Memory B cell (primary cell): Measurements from ENCODE around the gene FANCD2OS.
A peak's percentile ranks its signal among the peaks of the same experiment; 100 is the strongest.
"Not testable (repeated sequence)": the region's sequence is repeated elsewhere in the genome, so short reads cannot be mapped to it uniquely, and the experiment has no call there.

Source experiments
- ATAC-seq: fragments of 150-1000 bp; cut with Tn5 transposase; 2 replicates; pipeline ENCODE4 v1.10.0; 2021; ENCODE audit warnings: low read depth, mild to moderate bottlenecking, moderate library complexity
- DNase-seq, 2 donors: peaks; one replicate each; pipeline ENCODE4 v3.0.0; 2022; ENCODE audit warnings: low spot score in 2 of 2
- H3K27ac Mint-ChIP-seq: one replicate; pipeline ENCODE4 v1.8.0; 2022; ENCODE audit warnings: mild to moderate bottlenecking, moderate library complexity, mixed read lengths
- H3K27me3 Mint-ChIP-seq: one replicate; pipeline ENCODE4 v1.8.0; 2022; ENCODE audit warnings: mixed read lengths
- H3K36me3 Mint-ChIP-seq: one replicate; pipeline ENCODE4 v1.8.0; 2022; ENCODE audit warnings: mild to moderate bottlenecking, mixed read lengths
- H3K4me1 Mint-ChIP-seq: one replicate; pipeline ENCODE4 v1.8.0; 2022; ENCODE audit warnings: mixed read lengths
- H3K4me3 Mint-ChIP-seq: one replicate; pipeline ENCODE4 v1.8.0; 2022; ENCODE audit warnings: mild to moderate bottlenecking, moderate library complexity, mixed read lengths
- H3K9me3 Mint-ChIP-seq: one replicate; pipeline ENCODE4 v1.8.0; 2022; ENCODE audit warnings: mixed read lengths

Gene FANCD2OS

GRCh38 chr3:10108091-10108490 is at the start of gene FANCD2OS:
TSS of gene FANCD2OS (minus strand) at chr3:10108255. CDS start at chr3:10104774, 3,481 bp downstream.
- H3K36me3 Mint-ChIP-seq: no peaks in the 10 kb centered on the region
- ATAC-seq (no peak), DNase-seq (no peak)
- H3K4me3 Mint-ChIP-seq: no peak within 1 kb of the TSS
- H3K9me3 Mint-ChIP-seq: no peaks in the 10 kb centered on the region
- H3K27ac Mint-ChIP-seq: no peak within 1 kb of the TSS
- H3K27me3 Mint-ChIP-seq: peaks cover 2% of the 10 kb centered on the region
- H3K4me1 Mint-ChIP-seq: no peaks in the 10 kb centered on the region

GRCh38 chr3:10157031-10157430 is 49.0 kb upstream of the FANCD2OS start:
- no peak for ATAC-seq
- H3K9me3 Mint-ChIP-seq: no peaks in the 10 kb centered on the region
- H3K4me1 Mint-ChIP-seq: no peaks in the 10 kb centered on the region
- no peak for DNase-seq
- peaks cover 3% of the 10 kb centered on the region for H3K36me3 Mint-ChIP-seq
- no peaks in the 10 kb centered on the region for H3K27me3 Mint-ChIP-seq
- H3K4me3 Mint-ChIP-seq: no peak overlapping the region
- no peak overlapping the region for H3K27ac Mint-ChIP-seq

GRCh38 chr3:10155658-10156057 is 47.6 kb upstream of the FANCD2OS start:
- Mint-ChIP-seq H3K4me1 (no peaks in the 10 kb centered on the region), H3K4me3 (no peak overlapping the region), H3K27ac (peak overlapping the region; percentile 45), H3K9me3 (no peaks in the 10 kb centered on the region), H3K36me3 (peaks cover 11% of the 10 kb centered on the region), H3K27me3 (no peaks in the 10 kb centered on the region)
- DNase-seq (no peak), ATAC-seq (no peak)

GRCh38 chr3:10155123-10155472 is 47.0 kb upstream of the FANCD2OS start:
- H3K4me3 Mint-ChIP-seq: no peak overlapping the region
- H3K4me1 Mint-ChIP-seq: no peaks in the 10 kb centered on the region
- H3K27me3 Mint-ChIP-seq: no peaks in the 10 kb centered on the region
- peaks cover 12% of the 10 kb centered on the region for H3K36me3 Mint-ChIP-seq
- no peaks in the 10 kb centered on the region for H3K9me3 Mint-ChIP-seq
- ATAC-seq (no peak), DNase-seq (no peak)
- H3K27ac Mint-ChIP-seq: no peak overlapping the region

- Mint-ChIP-seq H3K9me3 (no peaks in the 10 kb centered on the region), H3K27me3 (no peaks in the 10 kb centered on the region), H3K36me3 (peaks cover 16% of the 10 kb centered on the region), H3K4me1 (peaks cover 2% of the 10 kb centered on the region), H3K27ac (peak overlapping the region; percentile 50), H3K4me3 (no peak overlapping the region)
- ATAC-seq: no peak
- no peak for DNase-seq
Observed at GRCh38 chr3:10154335-10155122, 46.5 kb upstream of the FANCD2OS start.

GRCh38 chr3:10150987-10151386 is 42.9 kb upstream of the FANCD2OS start:
- no peak for ATAC-seq
- DNase-seq: no peak
- peaks cover 22% of the 10 kb centered on the region for H3K36me3 Mint-ChIP-seq
- no peak overlapping the region for H3K27ac Mint-ChIP-seq
- H3K4me3 Mint-ChIP-seq: no peak overlapping the region
- no peaks in the 10 kb centered on the region for H3K27me3 Mint-ChIP-seq
- peaks cover 8% of the 10 kb centered on the region for H3K4me1 Mint-ChIP-seq
- H3K9me3 Mint-ChIP-seq: no peaks in the 10 kb centered on the region

- Mint-ChIP-seq H3K27ac (peak overlapping the region; percentile 86), H3K4me3 (peak overlapping the region; percentile 49), H3K36me3 (peaks cover 24% of the 10 kb centered on the region), H3K9me3 (no peaks in the 10 kb centered on the region), H3K4me1 (peaks cover 14% of the 10 kb centered on the region), H3K27me3 (no peaks in the 10 kb centered on the region)
- DNase-seq (no peak), ATAC-seq (peak; percentile 85)
Observed at GRCh38 chr3:10149226-10149625, 41.2 kb upstream of the FANCD2OS start.

- Mint-ChIP-seq H3K27me3 (no peaks in the 10 kb centered on the region), H3K4me3 (peak overlapping the region; percentile 74), H3K4me1 (peaks cover 22% of the 10 kb centered on the region), H3K27ac (peak overlapping the region; percentile 88), H3K9me3 (no peaks in the 10 kb centered on the region), H3K36me3 (peaks cover 22% of the 10 kb centered on the region)
- DNase-seq (no peak), ATAC-seq (peak; percentile 6)
Observed at GRCh38 chr3:10145685-10146084, 37.6 kb upstream of the FANCD2OS start.

GRCh38 chr3:10142707-10143560 is 34.9 kb upstream of the FANCD2OS start:
- peak in 1 of 2 donors; percentile 15 for DNase-seq
- Mint-ChIP-seq H3K27me3 (no peaks in the 10 kb centered on the region), H3K27ac (peak overlapping the region; percentile 98), H3K36me3 (peaks cover 11% of the 10 kb centered on the region), H3K4me1 (peaks cover 14% of the 10 kb centered on the region), H3K9me3 (no peaks in the 10 kb centered on the region), H3K4me3 (peak overlapping the region; percentile 93)
- no peak for ATAC-seq

GRCh38 chr3:10140996-10141546 is 33.0 kb upstream of the FANCD2OS start:
- no peaks in the 10 kb centered on the region for H3K9me3 Mint-ChIP-seq
- peak overlapping the region; percentile 93 for H3K4me3 Mint-ChIP-seq
- ATAC-seq (no peak), DNase-seq (no peak)
- no peaks in the 10 kb centered on the region for H3K27me3 Mint-ChIP-seq
- peaks cover 14% of the 10 kb centered on the region for H3K4me1 Mint-ChIP-seq
- peak overlapping the region; percentile 98 for H3K27ac Mint-ChIP-seq
- H3K36me3 Mint-ChIP-seq: peaks cover 11% of the 10 kb centered on the region

- Mint-ChIP-seq H3K27ac (no peak overlapping the region), H3K36me3 (no peaks in the 10 kb centered on the region), H3K9me3 (no peaks in the 10 kb centered on the region), H3K4me3 (no peak overlapping the region), H3K27me3 (no peaks in the 10 kb centered on the region), H3K4me1 (no peaks in the 10 kb centered on the region)
- DNase-seq (no peak), ATAC-seq (no peak)
Observed at GRCh38 chr3:10137178-10137577, 29.1 kb upstream of the FANCD2OS start.

GRCh38 chr3:10136426-10137005 is 28.5 kb upstream of the FANCD2OS start:
- Mint-ChIP-seq H3K4me3 (no peak overlapping the region), H3K4me1 (no peaks in the 10 kb centered on the region), H3K27ac (no peak overlapping the region), H3K36me3 (no peaks in the 10 kb centered on the region), H3K9me3 (no peaks in the 10 kb centered on the region), H3K27me3 (no peaks in the 10 kb centered on the region)
- no peak for DNase-seq
- no peak for ATAC-seq

GRCh38 chr3:10135872-10136271 is 27.8 kb upstream of the FANCD2OS start:
- H3K27ac Mint-ChIP-seq, H3K36me3 Mint-ChIP-seq, H3K27me3 Mint-ChIP-seq, DNase-seq, H3K4me1 Mint-ChIP-seq, ATAC-seq, H3K4me3 Mint-ChIP-seq, H3K9me3 Mint-ChIP-seq: not testable (repeated sequence)

GRCh38 chr3:10122724-10123123 is 14.7 kb upstream of the FANCD2OS start:
- no peak for ATAC-seq
- Mint-ChIP-seq H3K4me1 (peaks cover 15% of the 10 kb centered on the region), H3K9me3 (no peaks in the 10 kb centered on the region), H3K27ac (peak overlapping the region; percentile 5), H3K36me3 (peaks cover 32% of the 10 kb centered on the region), H3K4me3 (no peak overlapping the region), H3K27me3 (no peaks in the 10 kb centered on the region)
- no peak for DNase-seq
